Spleen (tissue), 11 donors: ENCODE results near the gene WHRN. TPM values are rescaled to one million over a fixed set of nuclear protein-coding genes. Genes with fewer than 3 reads are reported as not detected.

Experiments used
- DNase-seq: peaks from one replicate; pipeline ENCODE4 v3.0.0-alpha.2; 2020
- H3K27ac ChIP-seq, 8 donors: fragments of 200-600 bp; sonication (generic) in 7 of 8; 1 replicate in 4 of 8; 2 replicates in 4 of 8; pipeline versions ENCODE4 v1.5.0 to v1.8.0; 2016 to 2021; ENCODE audit warnings: inconsistent platforms in 4 of 8, mild to moderate bottlenecking in 4 of 8, moderate library complexity in 1 of 8
- H3K27me3 ChIP-seq, 7 donors: fragments of 200-600 bp; sonication (generic) in 6 of 7; replicated peaks in 1 of 7; 1 replicate in 4 of 7; 2 replicates in 3 of 7; pipeline versions ENCODE4 v1.5.0 to v1.8.0; 2016 to 2021; ENCODE audit warnings: inconsistent platforms in 3 of 7, mild to moderate bottlenecking in 1 of 7
- H3K36me3 ChIP-seq, 6 donors: fragments of 200-600 bp; sonication (generic) in 5 of 6; 1 replicate in 4 of 6; 2 replicates in 2 of 6; pipeline versions ENCODE4 v1.5.0 to v1.8.0; 2016 to 2021; ENCODE audit warnings: inconsistent platforms in 2 of 6
- H3K4me1 ChIP-seq, 6 donors: fragments of 200-600 bp; sonication (generic) in 5 of 6; 1 replicate in 3 of 6; 2 replicates in 3 of 6; pipeline versions ENCODE4 v1.5.0 to v1.8.0; 2016 to 2021; ENCODE audit warnings: inconsistent platforms in 3 of 6
- H3K4me3 ChIP-seq, 8 donors: fragments of 200-600 bp; sonication (generic) in 7 of 8; 1 replicate in 4 of 8; 2 replicates in 4 of 8; pipeline versions ENCODE4 v1.5.0 to v1.8.0; 2016 to 2021; ENCODE audit warnings: inconsistent platforms in 4 of 8, mild to moderate bottlenecking in 4 of 8, moderate library complexity in 2 of 8
- H3K9me3 ChIP-seq, 8 donors: fragments of 200-600 bp; sonication (generic) in 7 of 8; 1 replicate in 4 of 8; 2 replicates in 4 of 8; pipeline versions ENCODE4 v1.5.0 to v1.8.0; 2016 to 2021; ENCODE audit warnings: inconsistent platforms in 4 of 8
- POLR2A ChIP-seq, 3 donors: fragments of 450-650 bp; IDR thresholded peaks; one replicate each; pipeline ENCODE4 v1.5.1; 2017; ENCODE audit warnings: antibody characterized with exemption in 3 of 3, mild to moderate bottlenecking in 1 of 3
- POLR2AphosphoS5 ChIP-seq, 3 donors: sonication (generic); formaldehyde crosslinking; IDR thresholded peaks; one replicate each; pipeline ENCODE4 v1.5.1; 2017; ENCODE audit warnings: antibody characterized with exemption in 3 of 3
- WGBS, 5 donors: extraction: QIAGEN DNeasy Blood & Tissue Kit in 3 of 5; methylation state at CpG; one replicate each; pipeline versions ENCODE4 v1.1.5 to v1.1.7; 2013 to 2018; 5-methylcytosine and 5-hydroxymethylcytosine counted together
- intact Hi-C: fragments of 100-400 bp; cut with DNase I; formaldehyde crosslinking; loops from one replicate; pipeline ENCODE4 v1.15.0; 2023; ENCODE audit warnings: low total_unique reads
- polyA plus RNA-seq, 3 donors: library from polyadenylated mRNA; stranded (reverse); fragments of 200-250 nt; gene quantifications; one replicate each; pipeline ENCODE4 v1.2.1, GENCODE V29; 2013
- total RNA-seq, 7 donors: library from RNA; depleted of rRNA in 3 of 7; stranded (reverse); fragments of >200 nt in 3 of 7; fragmentation: NEBNext Ultra II Directional in 4 of 7; extraction: Animal tissue kit (Norgen Biotek cat#: 25700) in 4 of 7; gene quantifications; one replicate each; pipeline versions ENCODE4 v1.1.0 to v1.2.1, GENCODE V29; 2016 to 2021
- TF ChIP-seq, protein P1 (sequence below), 11 experiments: fragments of 200-600 bp in 7 of 11; fragments of 450-650 bp in 4 of 11; sonication (generic) in 4 of 11; IDR thresholded peaks in 8 of 11; conservative IDR thresholded peaks in 3 of 11; 1 replicate in 7 of 11; 2 replicates in 4 of 11; pipeline versions ENCODE4 v1.4.0 to v1.8.0; 2016 to 2021; ENCODE audit warnings: antibody characterized with exemption in 11 of 11, inconsistent platforms in 4 of 11, mild to moderate bottlenecking in 1 of 11
- donor health status: healthy with polysubstance abuse.
- donor health status: DM: no; HTN: no; CAD: no; lungs with moderate emphysema.
- donor health status: DM: no; HTN: no; CAD: no.
- donor health status: Bipolar disorder and iron deficiency.
- donor health status: healthy.
- donor health status: DM: no; HTN: no; CAD: no.
- donor health status: DM: yes; HTN: yes; CAD: no.

Gene WHRN
- total and polyA plus RNA-seq, 10 donors: 3.7 to 51.6 (median 26.8) TPM

- peak; percentile 73 for DNase-seq
- WGBS, 5 donors: 18 to 26% (median 21%) methylated on average over 8 of the region's 8 CpGs
- H3K4me3 ChIP-seq: peak overlapping the region; percentile 0 to 88 (median 77)
- peaks cover 4 to 68% (median 28%) of the 10 kb centered on the region in 6 donors for H3K36me3 ChIP-seq
- no peaks in the 10 kb centered on the region for H3K9me3 ChIP-seq
- intact Hi-C loops: no loop called here
- no peaks in the 10 kb centered on the region for H3K27me3 ChIP-seq
- TF ChIP-seq POLR2A (IDR thresholded peaks at IDR 0.05) (no peak), POLR2AphosphoS5 (IDR thresholded peaks at IDR 0.05) (peak in 1 of 3 donors; percentile 62)
- TF ChIP-seq, protein P1, sequence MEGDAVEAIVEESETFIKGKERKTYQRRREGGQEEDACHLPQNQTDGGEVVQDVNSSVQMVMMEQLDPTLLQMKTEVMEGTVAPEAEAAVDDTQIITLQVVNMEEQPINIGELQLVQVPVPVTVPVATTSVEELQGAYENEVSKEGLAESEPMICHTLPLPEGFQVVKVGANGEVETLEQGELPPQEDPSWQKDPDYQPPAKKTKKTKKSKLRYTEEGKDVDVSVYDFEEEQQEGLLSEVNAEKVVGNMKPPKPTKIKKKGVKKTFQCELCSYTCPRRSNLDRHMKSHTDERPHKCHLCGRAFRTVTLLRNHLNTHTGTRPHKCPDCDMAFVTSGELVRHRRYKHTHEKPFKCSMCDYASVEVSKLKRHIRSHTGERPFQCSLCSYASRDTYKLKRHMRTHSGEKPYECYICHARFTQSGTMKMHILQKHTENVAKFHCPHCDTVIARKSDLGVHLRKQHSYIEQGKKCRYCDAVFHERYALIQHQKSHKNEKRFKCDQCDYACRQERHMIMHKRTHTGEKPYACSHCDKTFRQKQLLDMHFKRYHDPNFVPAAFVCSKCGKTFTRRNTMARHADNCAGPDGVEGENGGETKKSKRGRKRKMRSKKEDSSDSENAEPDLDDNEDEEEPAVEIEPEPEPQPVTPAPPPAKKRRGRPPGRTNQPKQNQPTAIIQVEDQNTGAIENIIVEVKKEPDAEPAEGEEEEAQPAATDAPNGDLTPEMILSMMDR (IDR thresholded peaks at IDR 0.05 in 8 of 11, conservative IDR thresholded peaks at IDR 0.05 in 3 of 11): no peak
- H3K4me1 ChIP-seq: peaks cover 45 to 98% (median 90%) of the 10 kb centered on the region in 6 donors
- peak overlapping the region; percentile 91 to 99 (median 95) for H3K27ac ChIP-seq
Measured at GRCh38 chr9:114383521-114384231, 121.6 kb downstream of the WHRN start.

DNA sequence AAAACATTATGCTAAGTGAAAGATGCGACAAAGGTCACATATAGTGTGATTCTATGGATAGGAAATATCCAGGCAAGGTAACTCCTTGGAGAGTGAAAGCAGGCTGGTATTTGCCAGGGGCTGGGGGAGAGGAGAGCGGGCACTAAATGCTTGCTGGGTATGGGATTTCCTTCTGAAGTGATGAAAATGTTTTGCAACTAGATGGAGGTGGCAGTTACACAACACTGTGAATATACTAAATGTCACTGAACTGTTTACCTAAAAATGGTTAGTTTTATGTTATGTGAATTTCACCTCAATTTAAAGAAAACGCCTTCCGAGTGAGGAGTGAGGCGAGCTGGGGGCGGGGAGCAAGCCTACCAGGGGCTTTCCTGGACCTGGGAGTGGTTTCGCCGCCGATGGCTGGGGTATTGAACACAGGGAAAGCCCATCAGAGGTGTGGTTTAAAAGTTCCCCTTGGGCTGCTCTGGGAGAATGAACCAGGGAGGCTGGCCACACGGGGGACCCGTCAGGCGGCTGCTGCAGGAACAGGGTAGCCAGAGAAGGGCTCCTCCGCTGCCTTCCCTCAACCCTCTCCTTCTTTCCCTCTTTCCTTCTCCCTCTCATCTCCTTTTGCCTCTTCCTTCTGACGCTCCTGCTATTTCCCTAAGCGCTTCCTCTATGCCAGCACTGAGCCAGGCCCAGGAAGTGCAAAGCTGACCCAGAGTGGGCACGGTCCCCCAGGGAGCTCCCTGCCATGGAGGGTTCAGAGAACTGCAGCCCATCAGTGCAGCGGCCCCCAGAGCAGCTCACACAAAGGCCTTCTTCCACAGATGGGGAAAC lies 122.4 kb downstream of the WHRN start:
- H3K36me3 ChIP-seq: peaks cover 4 to 70% (median 32%) of the 10 kb centered on the region in 6 donors
- H3K4me1 ChIP-seq: peaks cover 41 to 98% (median 90%) of the 10 kb centered on the region in 6 donors
- intact Hi-C loops: no loop called here
- peak; percentile 90 for DNase-seq
- 13 to 21% (median 17%) methylated on average over 17 of the region's 17 CpGs for WGBS, 5 donors
- peak overlapping the region; percentile 91 to 99 (median 95) for H3K27ac ChIP-seq
- H3K9me3 ChIP-seq: no peaks in the 10 kb centered on the region
- no peaks in the 10 kb centered on the region for H3K27me3 ChIP-seq
- peak overlapping the region; percentile 0 to 88 (median 77) for H3K4me3 ChIP-seq
- TF ChIP-seq, protein P1 (IDR thresholded peaks at IDR 0.05 in 8 of 11, conservative IDR thresholded peaks at IDR 0.05 in 3 of 11): peak in 6 of 11 experiments; percentile 13 to 41 (median 26)
- no peak for TF ChIP-seq POLR2A (IDR thresholded peaks at IDR 0.05)
- TF ChIP-seq POLR2AphosphoS5 (IDR thresholded peaks at IDR 0.05): peak; percentile 43 to 65 (median 57)

GRCh38 chr9:114378883-114379282 lies 126.4 kb downstream of the WHRN start:
- TF ChIP-seq POLR2AphosphoS5 (IDR thresholded peaks at IDR 0.05): peak in 1 of 3 donors; percentile 21
- TF ChIP-seq, protein P1 (IDR thresholded peaks at IDR 0.05 in 8 of 11, conservative IDR thresholded peaks at IDR 0.05 in 3 of 11): no peak
- Histone ChIP-seq H3K27me3 (no peaks in the 10 kb centered on the region), H3K27ac (peak overlapping the region; percentile 31 to 99 (median 52)), H3K36me3 (peaks cover 4 to 98% (median 53%) of the 10 kb centered on the region in 6 donors), H3K9me3 (no peaks in the 10 kb centered on the region), H3K4me1 (peaks cover 47 to 100% (median 95%) of the 10 kb centered on the region in 6 donors), H3K4me3 (peak overlapping the region in 1 of 8 donors; percentile 34)
- WGBS, 5 donors: 83 to 90% (median 87%) methylated on average over 4 to 5 of the region's 5 CpGs
- DNase-seq: peak; percentile 47
- intact Hi-C loops: no loop called here
